ENCODE measurements around the gene ATP6V0D1.

Gene ATP6V0D1

GRCh38 chr16:67506468-67506867 lies 25.5 kb upstream of the ATP6V0D1 start:
- Histone ChIP-seq H3K36me3 (replicated peaks; ENCODE audit: insufficient read depth, low read length) (no peaks in the 10 kb centered on the region), H3K27me3 (replicated peaks; ENCODE audit: insufficient read depth, low read length) (no peaks in the 10 kb centered on the region), H3K79me2 (ENCODE audit: low read length) (no peaks in the 10 kb centered on the region), H3K4me1 (ENCODE audit: low read length) (peaks cover 11% of the 10 kb centered on the region), H3F3A (ENCODE audit: insufficient read depth, low read length) (peaks cover 11% of the 10 kb centered on the region; the same call in 1 of the 2 replicates), H3K9me3 (replicated peaks; ENCODE audit: insufficient read depth, low read length) (no peaks in the 10 kb centered on the region), H3K9me2 (replicated peaks; ENCODE audit: insufficient read depth, low read length) (no peaks in the 10 kb centered on the region), H4K20me1 (ENCODE audit: insufficient read depth, low read length) (no peaks in the 10 kb centered on the region), H3K4me3 (ENCODE audit: low read length) (no peak overlapping the region), H2AFZ (ENCODE audit: low read length) (no peak overlapping the region), H3K9ac (ENCODE audit: low read length) (no peak overlapping the region), H3K27ac (ENCODE audit: low read length) (no peak overlapping the region), H3K4me2 (ENCODE audit: low read depth, low read length) (no peak overlapping the region)
- TF ChIP-seq EZH2 (optimal IDR thresholded peaks at IDR 0.05; ENCODE audit: low read depth, low read length) (no peak), EZH2phosphoT487 (IDR thresholded peaks at IDR 0.05; ENCODE audit: low read length) (no peak)
- TF ChIP-seq, protein P1, sequence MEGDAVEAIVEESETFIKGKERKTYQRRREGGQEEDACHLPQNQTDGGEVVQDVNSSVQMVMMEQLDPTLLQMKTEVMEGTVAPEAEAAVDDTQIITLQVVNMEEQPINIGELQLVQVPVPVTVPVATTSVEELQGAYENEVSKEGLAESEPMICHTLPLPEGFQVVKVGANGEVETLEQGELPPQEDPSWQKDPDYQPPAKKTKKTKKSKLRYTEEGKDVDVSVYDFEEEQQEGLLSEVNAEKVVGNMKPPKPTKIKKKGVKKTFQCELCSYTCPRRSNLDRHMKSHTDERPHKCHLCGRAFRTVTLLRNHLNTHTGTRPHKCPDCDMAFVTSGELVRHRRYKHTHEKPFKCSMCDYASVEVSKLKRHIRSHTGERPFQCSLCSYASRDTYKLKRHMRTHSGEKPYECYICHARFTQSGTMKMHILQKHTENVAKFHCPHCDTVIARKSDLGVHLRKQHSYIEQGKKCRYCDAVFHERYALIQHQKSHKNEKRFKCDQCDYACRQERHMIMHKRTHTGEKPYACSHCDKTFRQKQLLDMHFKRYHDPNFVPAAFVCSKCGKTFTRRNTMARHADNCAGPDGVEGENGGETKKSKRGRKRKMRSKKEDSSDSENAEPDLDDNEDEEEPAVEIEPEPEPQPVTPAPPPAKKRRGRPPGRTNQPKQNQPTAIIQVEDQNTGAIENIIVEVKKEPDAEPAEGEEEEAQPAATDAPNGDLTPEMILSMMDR (IDR thresholded peaks at IDR 0.05; ENCODE audit: low read length), result no peak
- DNase-seq, result no peak

DNA sequence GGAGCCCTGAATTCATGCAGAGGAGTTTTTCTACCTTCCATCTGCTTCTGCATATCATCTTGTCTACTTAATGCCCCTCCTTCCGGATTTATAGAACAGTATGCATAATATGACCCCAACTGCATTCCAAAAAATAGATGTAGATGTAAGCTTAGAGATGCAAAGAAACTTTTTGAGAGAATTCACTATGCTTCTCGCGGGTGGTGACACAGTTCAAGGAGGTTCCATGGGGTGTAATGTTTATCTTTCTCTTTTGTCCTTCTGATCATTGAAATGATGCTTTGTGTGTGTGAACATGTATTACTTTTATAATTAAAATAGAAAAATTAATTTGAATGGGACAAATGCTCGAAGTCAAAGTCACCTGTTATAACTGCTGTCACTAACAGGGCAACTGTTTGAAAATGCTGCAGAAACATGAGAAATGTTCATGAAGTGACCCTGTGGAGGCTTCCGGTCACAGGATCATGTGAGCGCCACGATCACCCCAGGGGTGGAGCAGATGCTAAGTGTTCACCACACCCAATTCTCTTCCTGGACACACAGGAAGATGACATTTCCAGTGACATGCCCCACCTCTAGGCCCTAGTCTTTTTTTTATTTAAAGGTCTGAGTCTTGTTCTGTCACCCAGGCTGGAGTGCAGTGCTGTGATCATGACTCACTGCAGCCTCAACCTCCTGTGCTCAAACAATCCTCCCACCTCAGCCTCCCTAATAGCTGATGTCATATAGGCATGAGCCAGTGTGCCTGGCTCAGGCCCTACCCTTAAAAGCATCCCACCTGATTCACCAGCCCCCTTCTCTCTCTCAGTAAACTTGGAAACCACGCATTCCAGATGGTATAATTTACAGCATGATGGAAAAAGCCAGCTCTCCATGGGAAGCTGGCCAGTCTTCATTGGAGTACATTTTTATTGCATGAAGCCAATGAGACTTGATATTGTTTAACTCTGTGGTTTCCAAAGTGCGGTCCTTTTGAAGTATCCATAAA lies 23.4 kb upstream of the ATP6V0D1 start:
- H3F3A ChIP-seq (ENCODE audit: insufficient read depth, low read length), result peaks cover 11% of the 10 kb centered on the region; the same call in 1 of the 2 replicates
- H3K27ac ChIP-seq (ENCODE audit: low read length), result peak overlapping the region; percentile 27; the same call in 1 of the 2 replicates
- H3K79me2 ChIP-seq (ENCODE audit: low read length), result no peaks in the 10 kb centered on the region
- no peaks in the 10 kb centered on the region for H3K36me3 ChIP-seq (replicated peaks; ENCODE audit: insufficient read depth, low read length)
- H3K9ac ChIP-seq (ENCODE audit: low read length), result no peak overlapping the region
- H3K9me3 ChIP-seq (replicated peaks; ENCODE audit: insufficient read depth, low read length), result no peaks in the 10 kb centered on the region
- TF ChIP-seq, protein P1 (IDR thresholded peaks at IDR 0.05; ENCODE audit: low read length), result no peak
- TF ChIP-seq EZH2phosphoT487 (IDR thresholded peaks at IDR 0.05; ENCODE audit: low read length) (no peak), EZH2 (optimal IDR thresholded peaks at IDR 0.05; ENCODE audit: low read depth, low read length) (no peak)
- peak; percentile 31 for DNase-seq
- H2AFZ ChIP-seq (ENCODE audit: low read length), result peak overlapping the region; percentile 1
- no peaks in the 10 kb centered on the region for H4K20me1 ChIP-seq (ENCODE audit: insufficient read depth, low read length)
- no peak overlapping the region for H3K4me3 ChIP-seq (ENCODE audit: low read length)
- H3K27me3 ChIP-seq (replicated peaks; ENCODE audit: insufficient read depth, low read length), result no peaks in the 10 kb centered on the region
- H3K4me1 ChIP-seq (ENCODE audit: low read length), result peaks cover 11% of the 10 kb centered on the region
- no peaks in the 10 kb centered on the region for H3K9me2 ChIP-seq (replicated peaks; ENCODE audit: insufficient read depth, low read length)
- H3K4me2 ChIP-seq (ENCODE audit: low read depth, low read length), result 0 out of 2 replicates have a peak overlapping the region, but pooled peaks have one; percentile 23

DNA sequence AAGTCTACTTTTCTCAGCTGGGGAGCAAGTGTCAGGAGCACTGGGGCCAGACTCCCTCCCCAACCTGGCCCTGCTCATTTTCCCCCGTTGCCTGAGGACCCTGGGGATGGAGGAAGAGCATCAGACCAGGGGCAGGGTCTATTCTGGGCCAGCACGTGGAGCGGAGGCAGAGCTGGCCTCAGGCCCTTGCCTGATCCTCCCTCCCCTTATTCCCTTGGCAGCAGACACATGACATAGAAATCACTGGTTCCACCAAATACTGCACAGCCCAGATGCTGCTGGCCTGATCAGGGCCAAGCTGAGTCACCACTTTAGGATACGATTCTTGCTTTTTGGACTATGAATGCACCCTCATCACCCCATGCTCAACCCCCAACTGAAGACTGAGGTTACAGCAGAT lies 18.1 kb upstream of the ATP6V0D1 start:
- H3K27me3 ChIP-seq (replicated peaks; ENCODE audit: insufficient read depth, low read length), result no peaks in the 10 kb centered on the region
- no peak overlapping the region for H3K4me3 ChIP-seq (ENCODE audit: low read length)
- H3K4me1 ChIP-seq (ENCODE audit: low read length), result peaks cover 6% of the 10 kb centered on the region
- H3K9ac ChIP-seq (ENCODE audit: low read length), result no peak overlapping the region
- no peaks in the 10 kb centered on the region for H4K20me1 ChIP-seq (ENCODE audit: insufficient read depth, low read length)
- no peaks in the 10 kb centered on the region for H3K36me3 ChIP-seq (replicated peaks; ENCODE audit: insufficient read depth, low read length)
- peaks cover 5% of the 10 kb centered on the region; the same call in 1 of the 2 replicates for H3F3A ChIP-seq (ENCODE audit: insufficient read depth, low read length)
- no peak overlapping the region for H3K4me2 ChIP-seq (ENCODE audit: low read depth, low read length)
- H3K9me2 ChIP-seq (replicated peaks; ENCODE audit: insufficient read depth, low read length), result no peaks in the 10 kb centered on the region
- H3K27ac ChIP-seq (ENCODE audit: low read length), result no peak overlapping the region
- DNase-seq, result no peak
- H2AFZ ChIP-seq (ENCODE audit: low read length), result no peak overlapping the region
- no peaks in the 10 kb centered on the region for H3K79me2 ChIP-seq (ENCODE audit: low read length)
- no peak for TF ChIP-seq EZH2phosphoT487 (IDR thresholded peaks at IDR 0.05; ENCODE audit: low read length)
- TF ChIP-seq, protein P1 (IDR thresholded peaks at IDR 0.05; ENCODE audit: low read length), result no peak
- TF ChIP-seq EZH2 (optimal IDR thresholded peaks at IDR 0.05; ENCODE audit: low read depth, low read length), result no peak
- H3K9me3 ChIP-seq (replicated peaks; ENCODE audit: insufficient read depth, low read length), result no peaks in the 10 kb centered on the region
